A673 (cell line): ENCODE measurements around the gene C1orf174.

Experiments used
- EZH2 ChIP-seq: fragments of 200-600 bp; sonication (generic); IDR thresholded peaks from 2 replicates; pipeline ENCODE4 v1.6.1; 2017; ENCODE audit warnings: borderline replicate concordance, low read depth, mild to moderate bottlenecking, mixed read lengths, antibody characterized with exemption, low read length; ENCODE audit not compliant: poor library complexity, severe bottlenecking
- TF ChIP-seq, protein P1 (sequence below): fragments of 300-800, 200-600 bp; sonication (generic); conservative IDR thresholded peaks from 2 replicates; pipeline ENCODE4 v1.5.1; 2017; ENCODE audit warnings: low read depth, mild to moderate bottlenecking, antibody characterized with exemption, low read length, moderate library complexity, mixed read lengths

DNA sequence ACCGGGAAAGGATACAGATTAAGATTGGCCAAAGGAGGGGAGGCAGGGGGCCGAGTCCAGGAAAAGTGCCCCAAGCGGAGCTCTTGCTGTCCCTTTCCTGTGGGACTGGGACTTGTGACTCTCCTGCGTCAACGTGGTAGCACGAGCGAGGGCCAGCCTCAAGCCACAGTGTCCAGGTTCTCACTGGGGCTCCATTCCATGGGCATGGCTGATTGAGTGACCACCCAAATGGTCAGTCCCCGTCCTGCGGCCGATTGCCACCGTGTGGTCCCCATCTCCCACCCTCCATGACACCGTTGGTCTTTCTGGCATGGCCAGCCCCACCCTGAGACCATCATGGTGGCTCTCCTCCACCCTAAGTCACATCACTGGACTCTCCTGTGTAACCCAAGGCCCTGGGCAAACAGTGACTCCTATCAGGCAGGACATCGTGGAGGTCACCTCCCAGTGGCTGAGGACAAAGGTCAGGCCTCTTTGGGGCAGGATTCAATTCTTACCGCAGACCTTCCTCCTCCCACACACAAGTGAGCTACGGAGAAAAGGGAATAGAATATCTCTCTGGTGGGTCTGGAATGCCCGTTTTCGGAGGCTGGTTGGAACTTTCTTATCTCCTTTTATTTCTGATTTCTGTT is 8.9 kb upstream of the C1orf174 start:
- TF ChIP-seq, protein P1, sequence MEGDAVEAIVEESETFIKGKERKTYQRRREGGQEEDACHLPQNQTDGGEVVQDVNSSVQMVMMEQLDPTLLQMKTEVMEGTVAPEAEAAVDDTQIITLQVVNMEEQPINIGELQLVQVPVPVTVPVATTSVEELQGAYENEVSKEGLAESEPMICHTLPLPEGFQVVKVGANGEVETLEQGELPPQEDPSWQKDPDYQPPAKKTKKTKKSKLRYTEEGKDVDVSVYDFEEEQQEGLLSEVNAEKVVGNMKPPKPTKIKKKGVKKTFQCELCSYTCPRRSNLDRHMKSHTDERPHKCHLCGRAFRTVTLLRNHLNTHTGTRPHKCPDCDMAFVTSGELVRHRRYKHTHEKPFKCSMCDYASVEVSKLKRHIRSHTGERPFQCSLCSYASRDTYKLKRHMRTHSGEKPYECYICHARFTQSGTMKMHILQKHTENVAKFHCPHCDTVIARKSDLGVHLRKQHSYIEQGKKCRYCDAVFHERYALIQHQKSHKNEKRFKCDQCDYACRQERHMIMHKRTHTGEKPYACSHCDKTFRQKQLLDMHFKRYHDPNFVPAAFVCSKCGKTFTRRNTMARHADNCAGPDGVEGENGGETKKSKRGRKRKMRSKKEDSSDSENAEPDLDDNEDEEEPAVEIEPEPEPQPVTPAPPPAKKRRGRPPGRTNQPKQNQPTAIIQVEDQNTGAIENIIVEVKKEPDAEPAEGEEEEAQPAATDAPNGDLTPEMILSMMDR = no peak
- no peak for TF ChIP-seq EZH2
